Thyroid gland (tissue), 4 donors: ENCODE results near the gene KLHL34.

Experiments
- CTCF ChIP-seq, 6 experiments: fragments of 200-600 bp in 3 of 6; fragments of 450-650 bp in 3 of 6; sonication (generic) in 3 of 6; IDR thresholded peaks; one replicate each; pipeline ENCODE4 v1.5.1; 2016 to 2019; ENCODE audit warnings: antibody characterized with exemption in 6 of 6, mild to moderate bottlenecking in 2 of 6, inconsistent platforms in 1 of 6, moderate library complexity in 1 of 6
- POLR2A ChIP-seq, 2 donors: fragments of 450-650 bp; IDR thresholded peaks; one replicate each; pipeline ENCODE4 v1.6.1; 2017; ENCODE audit warnings: antibody characterized with exemption in 2 of 2, mild to moderate bottlenecking in 2 of 2, moderate library complexity in 1 of 2

DNA sequence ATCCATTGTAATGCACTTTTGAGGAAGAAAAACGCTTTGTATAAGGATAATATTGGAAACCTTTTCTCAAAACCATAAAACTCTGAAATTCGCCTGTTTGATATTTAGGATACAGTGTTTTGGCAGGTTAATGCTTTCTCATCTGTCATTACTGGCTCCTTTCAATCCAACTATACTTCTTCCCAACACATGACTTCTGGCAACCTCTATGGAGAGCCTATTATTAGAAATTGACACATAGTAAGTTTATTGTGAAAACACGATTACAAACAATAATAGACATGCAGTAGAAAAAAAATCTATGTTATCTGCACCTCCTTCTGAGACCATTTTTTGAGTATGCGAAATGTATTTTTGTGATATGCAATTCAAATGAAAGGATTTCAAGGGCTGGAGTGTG, 4.6 kb upstream of the KLHL34 start:
- TF ChIP-seq POLR2A (IDR thresholded peaks at IDR 0.05) (no peak), CTCF (IDR thresholded peaks at IDR 0.05) (no peak)
